ENCODE measurements around the gene RPA1. TPM values are rescaled to one million over a fixed set of nuclear protein-coding genes. Genes with fewer than 3 reads are reported as not detected.

Gene RPA1
- total and polyA plus RNA-seq, 4 donors = 10.7 to 82.6 (median 33.6) TPM

- Histone ChIP-seq H3K9ac (ENCODE audit: insufficient read depth in 1 of 2, low read length in 2 of 2) (no peak overlapping the region), H3K9me3 (ENCODE audit: control insufficient read depth in 4 of 4, insufficient read depth in 3 of 4, low read length in 3 of 4) (peaks cover 0 to 5% (median 0%) of the 10 kb centered on the region in 4 donors), H3K4me1 (ENCODE audit: control insufficient read depth in 5 of 5, insufficient read depth in 5 of 5, low read length in 5 of 5) (no peaks in the 10 kb centered on the region), H3K36me3 (ENCODE audit: control insufficient read depth in 4 of 4, insufficient read depth in 4 of 4, low read length in 4 of 4) (peaks cover 35 to 71% (median 58%) of the 10 kb centered on the region in 4 donors), H3K27me3 (ENCODE audit: control insufficient read depth in 3 of 3, insufficient read depth in 3 of 3, low read length in 2 of 3) (no peaks in the 10 kb centered on the region), H3K4me3 (no peak overlapping the region), H3K27ac (ENCODE audit: low read depth in 1 of 2, low read length in 1 of 2) (no peak overlapping the region)
- DNase-seq (no peak), ATAC-seq (ENCODE audit: insufficient read depth, low FRiP score) (no peak)
- no peak for TF ChIP-seq CTCF (IDR thresholded peaks at IDR 0.05; ENCODE audit: control extremely low read depth, extremely low read depth)
- WGBS, 2 donors = 97% methylated on average over 16 of the region's 16 CpGs
Measured at GRCh38 chr17:1883536-1883935, 53.7 kb downstream of the RPA1 start.

- no peak overlapping the region for H3K4me3 ChIP-seq
- H3K9ac ChIP-seq (ENCODE audit: insufficient read depth in 1 of 2, low read length in 2 of 2) = no peak overlapping the region
- no peak overlapping the region for H3K27ac ChIP-seq (ENCODE audit: low read depth in 1 of 2, low read length in 1 of 2)
- no peak for TF ChIP-seq CTCF (IDR thresholded peaks at IDR 0.05; ENCODE audit: control extremely low read depth, extremely low read depth)
- no peak for DNase-seq
- WGBS, 2 donors = 87 to 88% methylated on average over 14 of the region's 14 CpGs
- H3K27me3 ChIP-seq (ENCODE audit: control insufficient read depth in 3 of 3, insufficient read depth in 3 of 3, low read length in 2 of 3) = no peaks in the 10 kb centered on the region
- peaks cover 32 to 50% (median 35%) of the 10 kb centered on the region in 4 donors for H3K36me3 ChIP-seq (ENCODE audit: control insufficient read depth in 4 of 4, insufficient read depth in 4 of 4, low read length in 4 of 4)
- ATAC-seq (ENCODE audit: insufficient read depth, low FRiP score) = no peak
- H3K9me3 ChIP-seq (ENCODE audit: control insufficient read depth in 4 of 4, insufficient read depth in 3 of 4, low read length in 3 of 4) = peaks cover 0 to 5% (median 0%) of the 10 kb centered on the region in 4 donors
- no peaks in the 10 kb centered on the region for H3K4me1 ChIP-seq (ENCODE audit: control insufficient read depth in 5 of 5, insufficient read depth in 5 of 5, low read length in 5 of 5)
Measured at GRCh38 chr17:1888741-1889140, 58.9 kb downstream of the RPA1 start.

- TF ChIP-seq CTCF (IDR thresholded peaks at IDR 0.05; ENCODE audit: control extremely low read depth, extremely low read depth) = no peak
- WGBS, 2 donors = 84 to 87% methylated on average over 15 of the region's 15 CpGs
- no peak overlapping the region for H3K27ac ChIP-seq (ENCODE audit: low read depth in 1 of 2, low read length in 1 of 2)
Measured at GRCh38 chr17:1890758-1891450, 61.1 kb downstream of the RPA1 start.

More at GRCh38 chr17:1890758-1891450, 61.1 kb downstream of the RPA1 start:
- Histone ChIP-seq H3K9me3 (ENCODE audit: control insufficient read depth in 4 of 4, insufficient read depth in 3 of 4, low read length in 3 of 4) (peaks cover 0 to 4% (median 0%) of the 10 kb centered on the region in 4 donors), H3K4me3 (no peak overlapping the region), H3K4me1 (ENCODE audit: control insufficient read depth in 5 of 5, insufficient read depth in 5 of 5, low read length in 5 of 5) (peaks cover 0 to 4% (median 0%) of the 10 kb centered on the region in 5 donors), H3K36me3 (ENCODE audit: control insufficient read depth in 4 of 4, insufficient read depth in 4 of 4, low read length in 4 of 4) (peaks cover 16 to 42% (median 23%) of the 10 kb centered on the region in 4 donors), H3K27me3 (ENCODE audit: control insufficient read depth in 3 of 3, insufficient read depth in 3 of 3, low read length in 2 of 3) (no peaks in the 10 kb centered on the region), H3K9ac (ENCODE audit: insufficient read depth in 1 of 2, low read length in 2 of 2) (no peak overlapping the region)
- ATAC-seq (ENCODE audit: insufficient read depth, low FRiP score) (no peak), DNase-seq (no peak)

Data from lung (tissue), 12 donors.